DOHH2 (cell line): ENCODE results near the gene CDH22.

Experiments
- H3F3A ChIP-seq: fragments of 200-600 bp; sonication (generic), shearing (Covaris generic); 2 replicates; pipeline ENCODE4 v1.6.0; 2016; ENCODE audit warnings: antibody characterized with exemption, mild to moderate bottlenecking; ENCODE audit not compliant: control insufficient read depth, insufficient read depth
- H3K27ac ChIP-seq: fragments of 200-600 bp; sonication (generic); 2 replicates; pipeline ENCODE4 v1.5.1; 2014; ENCODE audit warnings: low read depth, mild to moderate bottlenecking, low read length, moderate library complexity
- H3K27me3 ChIP-seq: fragments of 200-600 bp; sonication (generic); 2 replicates; pipeline ENCODE4 v1.6.1; 2014; ENCODE audit warnings: mild to moderate bottlenecking, low read length, mixed read lengths; ENCODE audit not compliant: control insufficient read depth
- H3K36me3 ChIP-seq: fragments of 200-600 bp; sonication (generic); 2 replicates; pipeline ENCODE4 v1.6.1; 2014; ENCODE audit warnings: mild to moderate bottlenecking, low read length, moderate library complexity, mixed read lengths; ENCODE audit not compliant: control insufficient read depth
- H3K4me1 ChIP-seq: fragments of 200-600 bp; sonication (generic); 2 replicates; pipeline ENCODE4 v1.6.1; 2014; ENCODE audit warnings: mild to moderate bottlenecking, low read length, mixed read lengths; ENCODE audit not compliant: control insufficient read depth
- H3K4me2 ChIP-seq: fragments of 200-600 bp; sonication (generic); 2 replicates; pipeline ENCODE4 v1.6.0; 2014; ENCODE audit warnings: mild to moderate bottlenecking, low read length, moderate library complexity
- H3K4me3 ChIP-seq: fragments of 200-600 bp; sonication (generic); 2 replicates; pipeline ENCODE4 v1.5.1; 2014; ENCODE audit warnings: mild to moderate bottlenecking, low read length, mixed read lengths
- H3K79me2 ChIP-seq: fragments of 200-600 bp; sonication (generic); 2 replicates; pipeline ENCODE4 v1.6.1; 2014; ENCODE audit warnings: mild to moderate bottlenecking, low read length, mixed read lengths; ENCODE audit not compliant: control insufficient read depth
- H3K9me2 ChIP-seq: fragments of 200-600 bp; sonication (generic); replicated peaks from 2 replicates; pipeline ENCODE4 v1.6.1; 2014; ENCODE audit warnings: mild to moderate bottlenecking, low read length, mixed read lengths; ENCODE audit not compliant: control insufficient read depth
- H3K9me3 ChIP-seq: fragments of 200-600 bp; sonication (generic); 2 replicates; pipeline ENCODE4 v1.6.1; 2014; ENCODE audit warnings: antibody characterized with exemption, low read length, mixed read lengths; ENCODE audit not compliant: control insufficient read depth, insufficient read depth
- H4K20me1 ChIP-seq: fragments of 200-600 bp; sonication (generic); 2 replicates; pipeline ENCODE4 v1.6.0; 2014; ENCODE audit warnings: low read depth, mild to moderate bottlenecking, antibody characterized with exemption, low read length, moderate library complexity; ENCODE audit not compliant: control insufficient read depth, insufficient read depth
- EZH2phosphoT487 ChIP-seq: fragments of 200-600 bp; sonication (generic); IDR thresholded peaks from 2 replicates; pipeline ENCODE4 v1.6.1; 2017; ENCODE audit warnings: borderline replicate concordance, mild to moderate bottlenecking, antibody characterized with exemption, low read length, moderate library complexity, mixed read lengths
- TF ChIP-seq, protein P1 (sequence below): fragments of 200-600 bp; sonication (generic); IDR thresholded peaks from one replicate; pipeline ENCODE4 v1.5.1; 2014; ENCODE audit warnings: antibody characterized with exemption, mild to moderate bottlenecking, low read depth, low read length; ENCODE audit not compliant: poor library complexity, severe bottlenecking

CDH22 gene

DNA sequence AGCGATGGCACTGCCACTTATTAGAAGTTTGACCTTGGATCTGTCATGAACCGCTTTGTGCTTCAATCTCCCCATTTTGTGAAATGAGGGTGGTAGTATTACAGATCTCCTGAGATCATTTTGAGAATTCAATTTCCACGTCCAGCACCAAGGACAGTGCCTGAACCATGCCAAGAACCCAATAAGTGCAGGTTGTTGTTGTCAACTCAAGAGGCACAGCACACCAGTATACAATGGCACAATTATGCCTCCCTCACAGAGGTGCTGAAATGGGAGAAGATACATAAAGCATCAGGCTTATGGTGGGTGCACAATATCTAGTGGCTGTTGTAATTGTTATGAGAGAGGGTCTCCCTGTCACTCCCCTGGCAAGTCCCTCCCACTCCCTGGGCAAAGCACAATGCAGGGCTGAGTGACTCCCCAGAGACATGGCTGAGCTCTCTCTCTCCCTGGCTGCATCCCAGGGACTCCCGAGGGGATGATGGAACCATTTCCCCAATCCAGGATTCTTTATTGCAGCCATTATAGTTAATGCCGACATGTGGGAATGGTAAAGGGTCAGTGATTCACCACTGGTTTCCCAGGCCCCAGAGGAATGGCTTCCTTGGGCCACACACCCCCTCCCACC is 78.7 kb downstream of the CDH22 start:
- H3K4me1 ChIP-seq: no peaks in the 10 kb centered on the region
- no peak overlapping the region for H3K4me3 ChIP-seq
- H3K27ac ChIP-seq: no peak overlapping the region
- no peak overlapping the region for H3K4me2 ChIP-seq
- no peaks in the 10 kb centered on the region for H3K9me3 ChIP-seq
- no peaks in the 10 kb centered on the region for H3F3A ChIP-seq
- H3K36me3 ChIP-seq: no peaks in the 10 kb centered on the region
- H4K20me1 ChIP-seq: no peaks in the 10 kb centered on the region
- no peaks in the 10 kb centered on the region for H3K9me2 ChIP-seq
- TF ChIP-seq, protein P1, sequence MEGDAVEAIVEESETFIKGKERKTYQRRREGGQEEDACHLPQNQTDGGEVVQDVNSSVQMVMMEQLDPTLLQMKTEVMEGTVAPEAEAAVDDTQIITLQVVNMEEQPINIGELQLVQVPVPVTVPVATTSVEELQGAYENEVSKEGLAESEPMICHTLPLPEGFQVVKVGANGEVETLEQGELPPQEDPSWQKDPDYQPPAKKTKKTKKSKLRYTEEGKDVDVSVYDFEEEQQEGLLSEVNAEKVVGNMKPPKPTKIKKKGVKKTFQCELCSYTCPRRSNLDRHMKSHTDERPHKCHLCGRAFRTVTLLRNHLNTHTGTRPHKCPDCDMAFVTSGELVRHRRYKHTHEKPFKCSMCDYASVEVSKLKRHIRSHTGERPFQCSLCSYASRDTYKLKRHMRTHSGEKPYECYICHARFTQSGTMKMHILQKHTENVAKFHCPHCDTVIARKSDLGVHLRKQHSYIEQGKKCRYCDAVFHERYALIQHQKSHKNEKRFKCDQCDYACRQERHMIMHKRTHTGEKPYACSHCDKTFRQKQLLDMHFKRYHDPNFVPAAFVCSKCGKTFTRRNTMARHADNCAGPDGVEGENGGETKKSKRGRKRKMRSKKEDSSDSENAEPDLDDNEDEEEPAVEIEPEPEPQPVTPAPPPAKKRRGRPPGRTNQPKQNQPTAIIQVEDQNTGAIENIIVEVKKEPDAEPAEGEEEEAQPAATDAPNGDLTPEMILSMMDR: no peak
- TF ChIP-seq EZH2phosphoT487: no peak
- no peaks in the 10 kb centered on the region for H3K27me3 ChIP-seq
- H3K79me2 ChIP-seq: no peaks in the 10 kb centered on the region

- Histone ChIP-seq H3K9me3 (no peaks in the 10 kb centered on the region), H3K27ac (no peak overlapping the region), H3K27me3 (no peaks in the 10 kb centered on the region), H3K9me2 (no peaks in the 10 kb centered on the region), H3K4me1 (no peaks in the 10 kb centered on the region), H3K4me2 (no peak overlapping the region), H3K4me3 (no peak overlapping the region), H3K79me2 (no peaks in the 10 kb centered on the region), H3F3A (no peaks in the 10 kb centered on the region), H3K36me3 (no peaks in the 10 kb centered on the region), H4K20me1 (no peaks in the 10 kb centered on the region)
- TF ChIP-seq, protein P1: no peak
- TF ChIP-seq EZH2phosphoT487: no peak
These were observed 79.6 kb downstream of the CDH22 start for GRCh38 chr20:46228670-46229069.

GRCh38 chr20:46227272-46227767 is 81.0 kb downstream of the CDH22 start:
- no peaks in the 10 kb centered on the region for H3F3A ChIP-seq
- no peaks in the 10 kb centered on the region for H3K36me3 ChIP-seq
- H3K4me3 ChIP-seq: no peak overlapping the region
- no peaks in the 10 kb centered on the region for H3K9me2 ChIP-seq
- TF ChIP-seq EZH2phosphoT487: no peak
- TF ChIP-seq, protein P1: no peak
- no peaks in the 10 kb centered on the region for H4K20me1 ChIP-seq
- no peaks in the 10 kb centered on the region for H3K9me3 ChIP-seq
- H3K27me3 ChIP-seq: no peaks in the 10 kb centered on the region
- no peak overlapping the region for H3K4me2 ChIP-seq
- H3K4me1 ChIP-seq: no peaks in the 10 kb centered on the region
- H3K79me2 ChIP-seq: no peaks in the 10 kb centered on the region
- H3K27ac ChIP-seq: no peak overlapping the region

DNA sequence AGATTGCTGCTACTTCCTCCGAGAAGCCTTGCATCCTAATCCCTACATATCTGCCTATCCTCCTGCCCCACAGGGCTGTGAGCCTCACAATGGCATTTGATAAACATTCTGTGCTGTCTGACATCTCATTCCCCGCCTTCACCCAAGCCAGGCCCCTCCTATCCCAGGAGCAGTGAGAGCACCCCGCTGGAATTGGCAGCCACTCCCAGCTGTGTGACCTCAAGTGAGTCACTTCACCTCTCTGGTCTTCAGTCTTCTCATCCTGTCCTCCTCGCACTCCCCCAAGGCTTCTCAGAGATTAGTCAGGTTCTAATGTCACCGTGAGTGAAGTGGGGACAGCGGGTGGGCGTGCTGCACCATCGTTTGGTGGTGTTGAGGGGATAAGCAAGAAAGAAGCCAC is 81.7 kb downstream of the CDH22 start:
- no peaks in the 10 kb centered on the region for H3K36me3 ChIP-seq
- no peaks in the 10 kb centered on the region for H3K9me3 ChIP-seq
- no peak overlapping the region for H3K4me3 ChIP-seq
- no peaks in the 10 kb centered on the region for H3K9me2 ChIP-seq
- H3K4me2 ChIP-seq: no peak overlapping the region
- TF ChIP-seq EZH2phosphoT487: no peak
- TF ChIP-seq, protein P1: no peak
- H3K27me3 ChIP-seq: no peaks in the 10 kb centered on the region
- H3K27ac ChIP-seq: no peak overlapping the region
- no peaks in the 10 kb centered on the region for H4K20me1 ChIP-seq
- H3K4me1 ChIP-seq: no peaks in the 10 kb centered on the region
- no peaks in the 10 kb centered on the region for H3K79me2 ChIP-seq
- no peaks in the 10 kb centered on the region for H3F3A ChIP-seq
